Neural progenitor cell (in vitro differentiated cells): ENCODE data around the gene TMEM59. TPM values are rescaled to one million over a fixed set of nuclear protein-coding genes. Genes with fewer than 3 reads are reported as not detected.
"Not testable (repeated sequence)": the region's sequence is repeated elsewhere in the genome, so short reads cannot be mapped to it uniquely, and the experiment has no call there.

Experiments used
- DNase-seq: peaks from one replicate; pipeline ENCODE4 v3.0.0-alpha.2; 2016; ENCODE audit warnings: low spot score
- H2AFZ ChIP-seq: fragments of 200-600 bp; sonication (generic); replicated peaks from 2 replicates; pipeline ENCODE4 v1.6.1; 2016; ENCODE audit warnings: antibody characterized with exemption
- H3F3A ChIP-seq: fragments of 200-600 bp; sonication (generic); 2 replicates; pipeline ENCODE4 v1.6.1; 2016; ENCODE audit warnings: antibody characterized with exemption, low read depth
- H3K27ac ChIP-seq: fragments of 200-600 bp; sonication (generic); 2 replicates; pipeline ENCODE4 v1.5.1; 2016; ENCODE audit warnings: mild to moderate bottlenecking
- H3K27me3 ChIP-seq: fragments of 200-600 bp; sonication (generic); 2 replicates; pipeline ENCODE4 v1.6.1; 2016; ENCODE audit warnings: mild to moderate bottlenecking, moderate library complexity
- H3K36me3 ChIP-seq: fragments of 200-600 bp; sonication (generic); 2 replicates; pipeline ENCODE4 v1.5.1; 2016
- H3K4me1 ChIP-seq: fragments of 200-600 bp; sonication (generic); 2 replicates; pipeline ENCODE4 v1.6.1; 2016; ENCODE audit warnings: mixed run types
- H3K4me2 ChIP-seq: fragments of 200-600 bp; sonication (generic); 2 replicates; pipeline ENCODE4 v1.6.1; 2016
- H3K4me3 ChIP-seq: fragments of 200-600 bp; sonication (generic); 2 replicates; pipeline ENCODE4 v1.5.1; 2016
- H3K79me2 ChIP-seq: fragments of 200-600 bp; sonication (generic); 2 replicates; pipeline ENCODE4 v1.6.1; 2016; ENCODE audit warnings: low read depth
- H3K9ac ChIP-seq: fragments of 200-600 bp; sonication (generic); 2 replicates; pipeline ENCODE4 v1.6.1; 2016
- H3K9me3 ChIP-seq: fragments of 200-600 bp; sonication (generic); 2 replicates; pipeline ENCODE4 v1.5.1; 2016; ENCODE audit warnings: low read depth
- H4K20me1 ChIP-seq: fragments of 200-600 bp; sonication (generic); 2 replicates; pipeline ENCODE4 v1.6.1; 2016; ENCODE audit warnings: low read depth
- H3K27ac Mint-ChIP-seq: 3 replicates; pipeline ENCODE4 v1.8.0; 2021; ENCODE audit warnings: mixed read lengths
- H3K27me3 Mint-ChIP-seq: 2 replicates; pipeline ENCODE4 v1.8.0; 2022; ENCODE audit warnings: low read depth, mild to moderate bottlenecking, inconsistent platforms, moderate library complexity, mixed read lengths; ENCODE audit not compliant: insufficient read depth
- H3K36me3 Mint-ChIP-seq: 3 replicates; pipeline ENCODE4 v1.8.0; 2021; ENCODE audit warnings: mixed read lengths
- H3K4me1 Mint-ChIP-seq: 3 replicates; pipeline ENCODE4 v1.8.0; 2021; ENCODE audit warnings: mixed read lengths
- H3K4me3 Mint-ChIP-seq: 3 replicates; pipeline ENCODE4 v1.8.0; 2021; ENCODE audit warnings: mild to moderate bottlenecking, moderate library complexity, mixed read lengths
- H3K9me3 Mint-ChIP-seq: 3 replicates; pipeline ENCODE4 v1.8.0; 2020; ENCODE audit warnings: mixed read lengths
- EZH2 ChIP-seq: fragments of 200-600 bp; sonication (generic); IDR thresholded peaks from 2 replicates; pipeline ENCODE4 v1.6.1; 2017; ENCODE audit warnings: antibody characterized with exemption, mild to moderate bottlenecking, moderate library complexity
- EZH2phosphoT487 ChIP-seq: fragments of 200-600 bp; sonication (generic); IDR thresholded peaks from 2 replicates; pipeline ENCODE4 v1.6.1; 2017; ENCODE audit warnings: antibody characterized with exemption
- total RNA-seq: library from RNA; depleted of rRNA; stranded (reverse); fragments of >200 nt; gene quantifications from 2 replicates; pipeline ENCODE4 v1.2.3, GENCODE V29; 2015; ENCODE audit warnings: low replicate concordance
- TF ChIP-seq, protein P1 (sequence below): fragments of 200-600 bp; sonication (generic); IDR thresholded peaks from 2 replicates; pipeline ENCODE4 v1.5.1; 2017; ENCODE audit warnings: antibody characterized with exemption, mild to moderate bottlenecking

Gene TMEM59
- total RNA-seq, 1 donor from 2014 or later, result 139 TPM

- peaks cover 2% of the 10 kb centered on the region for H3K27me3 Mint-ChIP-seq
- Histone ChIP-seq H3F3A (peaks cover 17% of the 10 kb centered on the region), H3K4me3 (no peak overlapping the region), H2AFZ (no peak overlapping the region), H3K4me2 (peak overlapping the region; percentile 30), H3K36me3 (no peaks in the 10 kb centered on the region), H3K9me3 (no peaks in the 10 kb centered on the region), H4K20me1 (peaks cover 5% of the 10 kb centered on the region), H3K9ac (no peak overlapping the region), H3K27me3 (no peaks in the 10 kb centered on the region), H3K27ac (no peak overlapping the region), H3K79me2 (no peaks in the 10 kb centered on the region), H3K4me1 (peaks cover 15% of the 10 kb centered on the region)
- peak; percentile 57 for DNase-seq
- H3K4me3 Mint-ChIP-seq, result no peak overlapping the region
- no peaks in the 10 kb centered on the region for H3K36me3 Mint-ChIP-seq
- TF ChIP-seq EZH2phosphoT487, result no peak
- TF ChIP-seq, protein P1, sequence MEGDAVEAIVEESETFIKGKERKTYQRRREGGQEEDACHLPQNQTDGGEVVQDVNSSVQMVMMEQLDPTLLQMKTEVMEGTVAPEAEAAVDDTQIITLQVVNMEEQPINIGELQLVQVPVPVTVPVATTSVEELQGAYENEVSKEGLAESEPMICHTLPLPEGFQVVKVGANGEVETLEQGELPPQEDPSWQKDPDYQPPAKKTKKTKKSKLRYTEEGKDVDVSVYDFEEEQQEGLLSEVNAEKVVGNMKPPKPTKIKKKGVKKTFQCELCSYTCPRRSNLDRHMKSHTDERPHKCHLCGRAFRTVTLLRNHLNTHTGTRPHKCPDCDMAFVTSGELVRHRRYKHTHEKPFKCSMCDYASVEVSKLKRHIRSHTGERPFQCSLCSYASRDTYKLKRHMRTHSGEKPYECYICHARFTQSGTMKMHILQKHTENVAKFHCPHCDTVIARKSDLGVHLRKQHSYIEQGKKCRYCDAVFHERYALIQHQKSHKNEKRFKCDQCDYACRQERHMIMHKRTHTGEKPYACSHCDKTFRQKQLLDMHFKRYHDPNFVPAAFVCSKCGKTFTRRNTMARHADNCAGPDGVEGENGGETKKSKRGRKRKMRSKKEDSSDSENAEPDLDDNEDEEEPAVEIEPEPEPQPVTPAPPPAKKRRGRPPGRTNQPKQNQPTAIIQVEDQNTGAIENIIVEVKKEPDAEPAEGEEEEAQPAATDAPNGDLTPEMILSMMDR, result no peak
- peak overlapping the region; percentile 12 for H3K27ac Mint-ChIP-seq
- no peaks in the 10 kb centered on the region for H3K9me3 Mint-ChIP-seq
- peaks cover 9% of the 10 kb centered on the region for H3K4me1 Mint-ChIP-seq
Measured at GRCh38 chr1:54096877-54097240, 43.9 kb upstream of the TMEM59 start.

DNA sequence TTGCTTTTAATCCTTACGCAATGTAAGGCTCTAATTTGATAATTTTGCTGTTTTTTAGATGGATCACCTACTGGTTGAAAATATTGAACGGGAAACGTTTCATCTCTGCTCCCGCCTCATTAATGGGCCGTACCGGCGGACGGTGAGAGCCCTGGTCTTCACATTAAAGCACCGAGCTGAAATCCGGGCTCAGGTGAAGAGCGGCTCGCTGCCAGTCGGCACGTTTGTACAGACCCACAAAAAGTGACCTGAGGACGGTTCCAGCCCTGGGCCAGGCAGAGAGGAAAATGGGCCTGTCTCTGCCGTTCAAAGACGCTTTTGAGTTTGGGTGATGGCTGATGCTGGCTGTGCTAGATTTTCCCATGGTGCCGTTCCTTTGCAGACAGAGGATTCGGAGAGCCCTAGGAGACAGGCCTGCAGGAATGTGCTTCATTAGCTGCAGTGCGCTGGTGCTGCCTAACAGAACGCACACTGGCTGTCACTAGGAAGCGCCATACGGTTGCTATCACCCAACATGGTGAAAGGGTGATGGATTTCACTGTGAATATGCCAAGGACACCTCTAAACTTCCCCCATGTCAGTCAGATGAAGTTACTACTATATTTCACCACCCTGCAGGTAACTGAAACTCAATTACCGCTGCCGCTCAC, 43.3 kb upstream of the TMEM59 start:
- H3K27ac ChIP-seq, result no peak overlapping the region
- no peaks in the 10 kb centered on the region for H3K79me2 ChIP-seq
- H3K4me3 ChIP-seq, result no peak overlapping the region
- H3K9me3 ChIP-seq, result no peaks in the 10 kb centered on the region
- Mint-ChIP-seq H3K4me3 (no peak overlapping the region), H3K27me3 (peaks cover 2% of the 10 kb centered on the region), H3K36me3 (no peaks in the 10 kb centered on the region), H3K4me1 (peaks cover 9% of the 10 kb centered on the region), H3K9me3 (no peaks in the 10 kb centered on the region), H3K27ac (peak overlapping the region; percentile 12)
- H3K4me1 ChIP-seq, result peaks cover 15% of the 10 kb centered on the region
- TF ChIP-seq EZH2phosphoT487 (no peak), EZH2 (no peak)
- TF ChIP-seq, protein P1, result no peak
- peak overlapping the region; percentile 30 for H3K4me2 ChIP-seq
- peaks cover 5% of the 10 kb centered on the region for H4K20me1 ChIP-seq
- no peak overlapping the region for H2AFZ ChIP-seq
- no peaks in the 10 kb centered on the region for H3K27me3 ChIP-seq
- H3K9ac ChIP-seq, result no peak overlapping the region
- peak; percentile 47 for DNase-seq
- H3F3A ChIP-seq, result peaks cover 17% of the 10 kb centered on the region
- H3K36me3 ChIP-seq, result no peaks in the 10 kb centered on the region

GRCh38 chr1:54095546-54096226, 42.7 kb upstream of the TMEM59 start:
- Mint-ChIP-seq H3K4me3 (no peak overlapping the region), H3K27me3 (peaks cover 2% of the 10 kb centered on the region), H3K9me3 (no peaks in the 10 kb centered on the region), H3K4me1 (peaks cover 9% of the 10 kb centered on the region), H3K36me3 (no peaks in the 10 kb centered on the region), H3K27ac (no peak overlapping the region)
- no peaks in the 10 kb centered on the region for H3K79me2 ChIP-seq
- peaks cover 17% of the 10 kb centered on the region for H3F3A ChIP-seq
- peaks cover 5% of the 10 kb centered on the region for H4K20me1 ChIP-seq
- no peak overlapping the region for H3K9ac ChIP-seq
- H3K4me3 ChIP-seq, result no peak overlapping the region
- H3K9me3 ChIP-seq, result no peaks in the 10 kb centered on the region
- no peak overlapping the region for H3K27ac ChIP-seq
- peaks cover 15% of the 10 kb centered on the region for H3K4me1 ChIP-seq
- H3K27me3 ChIP-seq, result no peaks in the 10 kb centered on the region
- H3K36me3 ChIP-seq, result no peaks in the 10 kb centered on the region
- no peak overlapping the region for H2AFZ ChIP-seq
- H3K4me2 ChIP-seq, result no peak overlapping the region
- TF ChIP-seq EZH2 (no peak), EZH2phosphoT487 (no peak)
- TF ChIP-seq, protein P1, result no peak
- DNase-seq, result no peak

- peaks cover 15% of the 10 kb centered on the region for H3K4me1 ChIP-seq
- H3K4me3 Mint-ChIP-seq, H3K4me1 Mint-ChIP-seq, H3K36me3 Mint-ChIP-seq, H3K9ac ChIP-seq, H3K9me3 ChIP-seq, H3K36me3 ChIP-seq, H3K27ac ChIP-seq, H3K79me2 ChIP-seq, H3K4me2 ChIP-seq, H2AFZ ChIP-seq, H3K27me3 Mint-ChIP-seq, H3K27ac Mint-ChIP-seq, DNase-seq, H3K27me3 ChIP-seq, H3K4me3 ChIP-seq, H3K9me3 Mint-ChIP-seq, H4K20me1 ChIP-seq: not testable (repeated sequence)
- peaks cover 17% of the 10 kb centered on the region for H3F3A ChIP-seq
Measured at GRCh38 chr1:54094730-54095105, 41.7 kb upstream of the TMEM59 start.
